Liver (tissue), 9 donors: ENCODE results near the gene FADS6. TPM values are rescaled to one million over a fixed set of nuclear protein-coding genes. Genes with fewer than 3 reads are reported as not detected.

Source experiments
- DNase-seq: peaks from one replicate; pipeline ENCODE4 v3.0.0-alpha.2; 2017; ENCODE audit warnings: low spot score
- H3K27ac ChIP-seq, 2 donors: one replicate each; pipeline ENCODE4 v1.7.0; 2013; ENCODE audit warnings: inconsistent platforms in 2 of 2, low read length in 2 of 2, control low read depth in 1 of 2, low read depth in 1 of 2, mild to moderate bottlenecking in 1 of 2
- H3K27me3 ChIP-seq, 4 donors: one replicate each; pipeline versions ENCODE4 v1.6.1 to v1.7.0; 2013; ENCODE audit warnings: low read length in 3 of 4, inconsistent platforms in 1 of 4, mild to moderate bottlenecking in 1 of 4, moderate library complexity in 1 of 4; ENCODE audit not compliant: control insufficient read depth in 4 of 4, insufficient read depth in 4 of 4
- H3K36me3 ChIP-seq, 4 donors: one replicate each; pipeline versions ENCODE4 v1.6.1 to v1.7.0; 2013; ENCODE audit warnings: low read length in 3 of 4, mild to moderate bottlenecking in 3 of 4, low read depth in 1 of 4, moderate library complexity in 1 of 4; ENCODE audit not compliant: control insufficient read depth in 4 of 4, insufficient read depth in 3 of 4
- H3K4me1 ChIP-seq, 4 donors: one replicate each; pipeline versions ENCODE4 v1.6.1 to v1.7.0; 2013; ENCODE audit warnings: low read length in 3 of 4, mild to moderate bottlenecking in 3 of 4, moderate library complexity in 1 of 4; ENCODE audit not compliant: control insufficient read depth in 4 of 4, insufficient read depth in 4 of 4
- H3K4me3 ChIP-seq, 3 donors: one replicate each; pipeline versions ENCODE4 v1.6.1 to v1.7.0; 2013; ENCODE audit warnings: low read length in 3 of 3, control low read depth in 1 of 3, low read depth in 1 of 3, mild to moderate bottlenecking in 1 of 3
- H3K9ac ChIP-seq, 2 donors: one replicate each; pipeline ENCODE4 v1.7.0; 2013; ENCODE audit warnings: low read length in 2 of 2, mild to moderate bottlenecking in 2 of 2, moderate library complexity in 2 of 2, control low read depth in 1 of 2, low read depth in 1 of 2
- H3K9me3 ChIP-seq, 4 donors: one replicate each; pipeline versions ENCODE4 v1.6.1 to v1.7.0; 2013; ENCODE audit warnings: low read length in 3 of 4; ENCODE audit not compliant: control insufficient read depth in 4 of 4
- EGR1 ChIP-seq, 2 donors: IDR thresholded peaks; 2 replicates each; pipeline ENCODE4 v1.6.1; 2016 to 2018; ENCODE audit warnings: antibody characterized with exemption in 2 of 2, low read depth in 2 of 2
- FOXA1 ChIP-seq: IDR thresholded peaks from 2 replicates; pipeline ENCODE4 v1.6.1; 2016; ENCODE audit warnings: antibody characterized with exemption
- FOXA2 ChIP-seq: IDR thresholded peaks from 2 replicates; pipeline ENCODE4 v1.6.1; 2016; ENCODE audit warnings: antibody characterized with exemption
- HNF4G ChIP-seq: IDR thresholded peaks from 2 replicates; pipeline ENCODE4 v1.6.1; 2016; ENCODE audit warnings: antibody characterized with exemption
- RAD21 ChIP-seq, 2 donors: IDR thresholded peaks; 2 replicates each; pipeline ENCODE4 v1.6.1; 2016; ENCODE audit warnings: antibody characterized with exemption in 2 of 2, mild to moderate bottlenecking in 2 of 2
- RXRA ChIP-seq, 2 donors: IDR thresholded peaks; 2 replicates each; pipeline ENCODE4 v1.6.1; 2017 to 2018; ENCODE audit warnings: antibody characterized with exemption in 2 of 2, mild to moderate bottlenecking in 1 of 2
- SP1 ChIP-seq: IDR thresholded peaks from 2 replicates; pipeline ENCODE4 v1.6.1; 2018; ENCODE audit warnings: antibody characterized with exemption, mild to moderate bottlenecking
- TAF1 ChIP-seq: conservative IDR thresholded peaks from 2 replicates; pipeline ENCODE4 v1.6.1; 2016; ENCODE audit warnings: antibody characterized with exemption, mild to moderate bottlenecking
- WGBS: extraction: QIAGEN DNeasy Blood & Tissue Kit; methylation state at CpG from one replicate; pipeline ENCODE4 v1.1.7; 2013; 5-methylcytosine and 5-hydroxymethylcytosine counted together
- polyA plus RNA-seq, 2 donors: library from polyadenylated mRNA; stranded (reverse) in 1 of 2; unstranded in 1 of 2; fragments of 200-250 nt in 1 of 2; fragments of >200 nt in 1 of 2; fragmentation: Nextera tagmentation in 1 of 2; extraction: Ambion mirVana in 1 of 2; gene quantifications; one replicate each; pipeline versions ENCODE4 v1.2.1 to v1.2.3, GENCODE V29; 2013 to 2015
- total RNA-seq, 2 donors: library from RNA; depleted of rRNA; stranded (reverse); fragments of >200 nt; gene quantifications; one replicate each; pipeline ENCODE4 v1.2.3, GENCODE V29; 2014
- TF ChIP-seq, protein P1 (sequence below): IDR thresholded peaks from 2 replicates; pipeline ENCODE4 v1.6.1; 2016; ENCODE audit warnings: antibody characterized with exemption
- TF ChIP-seq, protein P2 (sequence below): fragments of 150-350 bp; IDR thresholded peaks from 2 replicates; pipeline ENCODE4 v1.5.1; 2017; ENCODE audit warnings: improper control_type of control experiment, low read depth, low read length; ENCODE audit not compliant: missing input control
- TF ChIP-seq, protein P3 (sequence below): IDR thresholded peaks from 2 replicates; pipeline ENCODE4 v1.6.1; 2016; ENCODE audit warnings: antibody characterized with exemption, mild to moderate bottlenecking
- TF ChIP-seq, protein P4 (sequence below): IDR thresholded peaks from 2 replicates; pipeline ENCODE4 v1.6.1; 2016; ENCODE audit warnings: antibody characterized with exemption
- TF ChIP-seq, protein P5 (sequence below): IDR thresholded peaks from 2 replicates; pipeline ENCODE4 v1.6.1; 2016; ENCODE audit warnings: antibody characterized with exemption
- donor health status: healthy.
- donor health status: healthy.
- donor health status: healthy.
- donor health status: healthy.
- donor health status: healthy.

Gene FADS6
- total and polyA plus RNA-seq, 4 donors, result 2.1 to 7.1 (median 4.2) TPM; not detected in 1

DNA sequence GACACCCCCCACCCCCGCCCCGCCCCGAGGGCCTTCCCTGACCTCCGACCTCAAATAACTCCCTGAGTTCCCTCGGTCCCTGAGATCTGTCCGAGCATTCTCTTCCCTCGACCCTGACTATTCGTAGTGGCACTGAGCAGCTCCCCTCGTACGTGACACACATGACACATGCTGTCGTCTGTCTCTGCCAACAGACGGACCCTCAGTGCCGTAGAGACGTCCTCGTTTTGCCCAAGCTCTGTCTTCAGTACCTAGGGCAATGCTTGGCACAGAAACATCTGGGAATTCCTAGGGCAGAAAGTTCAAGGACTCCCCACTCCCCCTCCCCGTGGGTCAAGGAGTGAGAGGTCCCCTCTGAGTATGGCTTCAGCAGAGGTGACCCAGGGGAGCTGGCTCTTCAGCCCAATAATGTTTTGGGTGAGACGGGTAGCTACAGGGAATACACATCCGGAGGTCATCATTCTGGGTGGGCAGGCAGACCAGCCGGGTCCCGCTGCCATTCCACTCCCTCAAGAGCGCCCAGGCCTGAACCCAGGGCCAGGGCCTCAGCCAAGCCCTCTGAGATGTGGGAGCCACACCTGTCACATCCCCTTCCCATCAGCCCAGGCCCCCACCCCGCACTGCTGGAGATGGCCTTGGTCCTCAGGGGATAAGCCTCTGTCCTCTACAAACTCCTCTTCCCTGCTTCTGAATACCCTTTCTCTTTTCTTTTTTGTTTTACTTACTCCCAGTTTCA is 671 bp upstream of the FADS6 start:
- Histone ChIP-seq H3K27ac (no peak overlapping the region), H3K4me1 (peaks cover 0 to 16% (median 10%) of the 10 kb centered on the region in 4 donors), H3K36me3 (no peaks in the 10 kb centered on the region), H3K9me3 (no peaks in the 10 kb centered on the region), H3K9ac (no peak overlapping the region), H3K4me3 (peak overlapping the region in 2 of 3 donors; percentile 64 to 75), H3K27me3 (no peaks in the 10 kb centered on the region)
- 33% methylated on average over 22 of the region's 22 CpGs for WGBS
- TF ChIP-seq, protein P1, sequence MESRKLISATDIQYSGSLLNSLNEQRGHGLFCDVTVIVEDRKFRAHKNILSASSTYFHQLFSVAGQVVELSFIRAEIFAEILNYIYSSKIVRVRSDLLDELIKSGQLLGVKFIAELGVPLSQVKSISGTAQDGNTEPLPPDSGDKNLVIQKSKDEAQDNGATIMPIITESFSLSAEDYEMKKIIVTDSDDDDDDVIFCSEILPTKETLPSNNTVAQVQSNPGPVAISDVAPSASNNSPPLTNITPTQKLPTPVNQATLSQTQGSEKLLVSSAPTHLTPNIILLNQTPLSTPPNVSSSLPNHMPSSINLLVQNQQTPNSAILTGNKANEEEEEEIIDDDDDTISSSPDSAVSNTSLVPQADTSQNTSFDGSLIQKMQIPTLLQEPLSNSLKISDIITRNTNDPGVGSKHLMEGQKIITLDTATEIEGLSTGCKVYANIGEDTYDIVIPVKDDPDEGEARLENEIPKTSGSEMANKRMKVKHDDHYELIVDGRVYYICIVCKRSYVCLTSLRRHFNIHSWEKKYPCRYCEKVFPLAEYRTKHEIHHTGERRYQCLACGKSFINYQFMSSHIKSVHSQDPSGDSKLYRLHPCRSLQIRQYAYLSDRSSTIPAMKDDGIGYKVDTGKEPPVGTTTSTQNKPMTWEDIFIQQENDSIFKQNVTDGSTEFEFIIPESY, result no peak
- TF ChIP-seq, protein P2, sequence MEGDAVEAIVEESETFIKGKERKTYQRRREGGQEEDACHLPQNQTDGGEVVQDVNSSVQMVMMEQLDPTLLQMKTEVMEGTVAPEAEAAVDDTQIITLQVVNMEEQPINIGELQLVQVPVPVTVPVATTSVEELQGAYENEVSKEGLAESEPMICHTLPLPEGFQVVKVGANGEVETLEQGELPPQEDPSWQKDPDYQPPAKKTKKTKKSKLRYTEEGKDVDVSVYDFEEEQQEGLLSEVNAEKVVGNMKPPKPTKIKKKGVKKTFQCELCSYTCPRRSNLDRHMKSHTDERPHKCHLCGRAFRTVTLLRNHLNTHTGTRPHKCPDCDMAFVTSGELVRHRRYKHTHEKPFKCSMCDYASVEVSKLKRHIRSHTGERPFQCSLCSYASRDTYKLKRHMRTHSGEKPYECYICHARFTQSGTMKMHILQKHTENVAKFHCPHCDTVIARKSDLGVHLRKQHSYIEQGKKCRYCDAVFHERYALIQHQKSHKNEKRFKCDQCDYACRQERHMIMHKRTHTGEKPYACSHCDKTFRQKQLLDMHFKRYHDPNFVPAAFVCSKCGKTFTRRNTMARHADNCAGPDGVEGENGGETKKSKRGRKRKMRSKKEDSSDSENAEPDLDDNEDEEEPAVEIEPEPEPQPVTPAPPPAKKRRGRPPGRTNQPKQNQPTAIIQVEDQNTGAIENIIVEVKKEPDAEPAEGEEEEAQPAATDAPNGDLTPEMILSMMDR, result no peak
- TF ChIP-seq HNF4G (no peak), FOXA1 (no peak), EGR1 (IDR thresholded peaks at IDR 0.05; ENCODE audit: low read depth in 2 of 2) (no peak), RAD21 (IDR thresholded peaks at IDR 0.05) (no peak), FOXA2 (no peak), SP1 (no peak)
- TF ChIP-seq, protein P3, sequence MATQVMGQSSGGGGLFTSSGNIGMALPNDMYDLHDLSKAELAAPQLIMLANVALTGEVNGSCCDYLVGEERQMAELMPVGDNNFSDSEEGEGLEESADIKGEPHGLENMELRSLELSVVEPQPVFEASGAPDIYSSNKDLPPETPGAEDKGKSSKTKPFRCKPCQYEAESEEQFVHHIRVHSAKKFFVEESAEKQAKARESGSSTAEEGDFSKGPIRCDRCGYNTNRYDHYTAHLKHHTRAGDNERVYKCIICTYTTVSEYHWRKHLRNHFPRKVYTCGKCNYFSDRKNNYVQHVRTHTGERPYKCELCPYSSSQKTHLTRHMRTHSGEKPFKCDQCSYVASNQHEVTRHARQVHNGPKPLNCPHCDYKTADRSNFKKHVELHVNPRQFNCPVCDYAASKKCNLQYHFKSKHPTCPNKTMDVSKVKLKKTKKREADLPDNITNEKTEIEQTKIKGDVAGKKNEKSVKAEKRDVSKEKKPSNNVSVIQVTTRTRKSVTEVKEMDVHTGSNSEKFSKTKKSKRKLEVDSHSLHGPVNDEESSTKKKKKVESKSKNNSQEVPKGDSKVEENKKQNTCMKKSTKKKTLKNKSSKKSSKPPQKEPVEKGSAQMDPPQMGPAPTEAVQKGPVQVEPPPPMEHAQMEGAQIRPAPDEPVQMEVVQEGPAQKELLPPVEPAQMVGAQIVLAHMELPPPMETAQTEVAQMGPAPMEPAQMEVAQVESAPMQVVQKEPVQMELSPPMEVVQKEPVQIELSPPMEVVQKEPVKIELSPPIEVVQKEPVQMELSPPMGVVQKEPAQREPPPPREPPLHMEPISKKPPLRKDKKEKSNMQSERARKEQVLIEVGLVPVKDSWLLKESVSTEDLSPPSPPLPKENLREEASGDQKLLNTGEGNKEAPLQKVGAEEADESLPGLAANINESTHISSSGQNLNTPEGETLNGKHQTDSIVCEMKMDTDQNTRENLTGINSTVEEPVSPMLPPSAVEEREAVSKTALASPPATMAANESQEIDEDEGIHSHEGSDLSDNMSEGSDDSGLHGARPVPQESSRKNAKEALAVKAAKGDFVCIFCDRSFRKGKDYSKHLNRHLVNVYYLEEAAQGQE, result no peak
- TF ChIP-seq, protein P4, sequence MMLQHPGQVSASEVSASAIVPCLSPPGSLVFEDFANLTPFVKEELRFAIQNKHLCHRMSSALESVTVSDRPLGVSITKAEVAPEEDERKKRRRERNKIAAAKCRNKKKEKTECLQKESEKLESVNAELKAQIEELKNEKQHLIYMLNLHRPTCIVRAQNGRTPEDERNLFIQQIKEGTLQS, result no peak
- no peak for DNase-seq

DNA sequence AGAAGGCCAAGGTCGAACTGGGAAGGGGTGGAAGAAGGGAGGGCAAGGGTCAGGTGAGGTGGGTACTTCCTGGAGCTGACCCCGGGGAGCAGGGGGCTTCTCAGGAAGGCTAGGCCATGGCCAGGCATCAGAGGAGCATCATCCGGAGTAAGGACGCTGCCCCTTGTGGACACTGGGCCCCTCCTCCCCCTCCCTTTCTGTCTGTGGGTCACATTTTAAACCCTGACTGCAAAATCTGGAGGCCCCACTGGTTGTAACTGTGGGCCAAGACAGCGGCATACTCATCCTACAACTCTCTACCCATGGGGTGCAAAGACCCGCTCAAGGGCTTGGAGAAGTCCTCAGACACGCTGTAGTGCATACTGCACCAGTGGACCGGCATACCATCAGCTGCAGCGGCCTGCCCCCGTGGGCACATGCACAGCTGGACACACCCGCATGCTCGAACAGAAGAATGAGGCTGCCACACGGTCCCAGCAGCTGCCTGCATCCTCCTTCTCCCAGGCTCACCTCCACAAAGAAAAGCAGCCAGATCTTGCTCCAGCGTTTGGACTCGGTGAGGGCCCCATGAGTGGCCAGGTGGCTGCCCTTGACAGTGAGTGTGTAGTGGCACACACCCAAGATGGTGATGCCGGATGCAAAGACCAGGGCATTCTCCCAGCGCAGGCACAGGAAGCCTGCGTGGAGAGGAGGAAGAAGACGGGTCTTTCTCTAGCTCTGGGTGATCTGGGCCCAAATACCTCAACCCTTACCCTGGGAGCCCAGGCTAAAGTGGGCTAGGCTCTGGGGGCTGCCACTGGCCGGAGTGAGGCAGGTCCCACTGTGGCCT is 1.2 kb downstream of the FADS6 start:
- Histone ChIP-seq H3K27me3 (no peaks in the 10 kb centered on the region), H3K9me3 (no peaks in the 10 kb centered on the region), H3K36me3 (no peaks in the 10 kb centered on the region), H3K4me1 (peaks cover 0 to 16% (median 10%) of the 10 kb centered on the region in 4 donors), H3K4me3 (no peak overlapping the region), H3K9ac (no peak overlapping the region), H3K27ac (no peak overlapping the region)
- no peak for DNase-seq
- whole genome bisulfite sequencing, result 78% methylated on average over 20 of the region's 20 CpGs
- TF ChIP-seq, protein P5, sequence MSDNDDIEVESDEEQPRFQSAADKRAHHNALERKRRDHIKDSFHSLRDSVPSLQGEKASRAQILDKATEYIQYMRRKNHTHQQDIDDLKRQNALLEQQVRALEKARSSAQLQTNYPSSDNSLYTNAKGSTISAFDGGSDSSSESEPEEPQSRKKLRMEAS, result no peak
- TF ChIP-seq, protein P1, result no peak
- TF ChIP-seq TAF1 (no peak), RXRA (IDR thresholded peaks at IDR 0.05) (no peak), FOXA2 (no peak)
